ENCODE data around the gene ICAM4.

- TF ChIP-seq CTCF (IDR thresholded peaks at IDR 0.05) (no peak), POLR2A (IDR thresholded peaks at IDR 0.05) (no peak), EP300 (IDR thresholded peaks at IDR 0.05) (no peak)
These were observed 13.0 kb downstream of the ICAM4 start for GRCh38 chr19:10299545-10300458.

All from tibial nerve (tissue), 4 donors.